IMR-90 (cell line): ENCODE data around the gene GABPB2. TPM values are rescaled to one million over a fixed set of nuclear protein-coding genes. Genes with fewer than 3 reads are reported as not detected.

Experiments used
- ATAC-seq: fragments of 200-7000 bp; cut with Tn5 transposase; 2 replicates; pipeline ENCODE4 v1.9.1; 2020; ENCODE audit warnings: low read depth, mild to moderate bottlenecking, moderate library complexity
- BruUV-seq: library from RNA; stranded (reverse); fragments of 400-500 nt; replicated peaks from 2 replicates; lab custom pipeline; 2021; lab: Mats Ljungman, UMichigan
- CTCF ChIA-PET: fragments of 300-600 bp; formaldehyde crosslinking; extraction: SDS; loops from one replicate; lab custom pipeline; 2021; ENCODE audit warnings: antibody characterized with exemption; lab: Yijun Ruan, JAX
- POLR2A ChIA-PET: fragments of 300-600 bp; sonication (Branson Sonifier 250); formaldehyde crosslinking; loops from one replicate; lab custom pipeline; 2022; ENCODE audit warnings: antibody characterized with exemption; ENCODE audit not compliant: unreplicated experiment; lab: Charles Lee
- DNase-seq: peaks from one replicate; pipeline ENCODE4 v3.0.0; 2013
- H2AFZ ChIP-seq: replicated peaks from 2 replicates; pipeline ENCODE3; 2013; ENCODE audit warnings: low read length, mild to moderate bottlenecking; ENCODE audit not compliant: poor library complexity
- H2AK5ac ChIP-seq: 2 replicates; pipeline ENCODE4 v1.6.1; 2013; ENCODE audit warnings: low read depth, low read length, inconsistent platforms
- H2AK9ac ChIP-seq: replicated peaks from 2 replicates; pipeline ENCODE3; 2013; ENCODE audit warnings: mild to moderate bottlenecking, low read depth, low read length, moderate library complexity; ENCODE audit not compliant: poor library complexity
- H2BK120ac ChIP-seq: 2 replicates; pipeline ENCODE4 v1.6.1; 2013; ENCODE audit warnings: low read depth, low read length, inconsistent platforms
- H2BK15ac ChIP-seq: 3 replicates; pipeline ENCODE4 v1.6.1; 2013; ENCODE audit warnings: low read depth, low read length, inconsistent platforms
- H2BK20ac ChIP-seq: 2 replicates; pipeline ENCODE4 v1.6.1; 2013; ENCODE audit warnings: low read depth, mild to moderate bottlenecking, inconsistent platforms, low read length, moderate library complexity
- H2BK5ac ChIP-seq: 2 replicates; pipeline ENCODE4 v1.6.1; 2013; ENCODE audit warnings: mild to moderate bottlenecking, low read depth, low read length, inconsistent platforms; ENCODE audit not compliant: poor library complexity, severe bottlenecking
- H3K14ac ChIP-seq: replicated peaks from 2 replicates; pipeline ENCODE4 v1.6.1; 2013; ENCODE audit warnings: low read depth, low read length, inconsistent platforms
- H3K18ac ChIP-seq: 2 replicates; pipeline ENCODE4 v1.6.1; 2013; ENCODE audit warnings: low read depth, low read length, control low read depth
- H3K23ac ChIP-seq: 2 replicates; pipeline ENCODE4 v1.6.1; 2013; ENCODE audit warnings: low read depth, low read length, inconsistent platforms
- H3K27ac ChIP-seq: 2 replicates; pipeline ENCODE4 v1.5.1; 2013; ENCODE audit warnings: mild to moderate bottlenecking, control low read depth, low read length; ENCODE audit not compliant: insufficient read depth
- H3K27me3 ChIP-seq: 2 replicates; pipeline ENCODE4 v1.6.1; 2013; ENCODE audit warnings: low read length; ENCODE audit not compliant: control insufficient read depth, insufficient read depth
- H3K36me3 ChIP-seq: 2 replicates; pipeline ENCODE4 v1.6.1; 2013; ENCODE audit warnings: low read length, mixed read lengths; ENCODE audit not compliant: control insufficient read depth, insufficient read depth
- H3K4ac ChIP-seq: 2 replicates; pipeline ENCODE4 v1.6.1; 2013; ENCODE audit warnings: low read depth, low read length, inconsistent platforms
- H3K4me1 ChIP-seq: 2 replicates; pipeline ENCODE4 v1.6.1; 2013; ENCODE audit warnings: low read length, mixed read lengths; ENCODE audit not compliant: control insufficient read depth, insufficient read depth
- H3K4me2 ChIP-seq: 2 replicates; pipeline ENCODE4 v1.6.1; 2013; ENCODE audit warnings: low read depth, mild to moderate bottlenecking, control low read depth, low read length, moderate library complexity
- H3K4me3 ChIP-seq: 2 replicates; pipeline ENCODE4 v1.5.1; 2013; ENCODE audit warnings: low read depth, mild to moderate bottlenecking, control low read depth, low read length, moderate library complexity; ENCODE audit not compliant: insufficient read depth
- H3K56ac ChIP-seq: 2 replicates; pipeline ENCODE4 v1.6.1; 2013; ENCODE audit warnings: low read length, inconsistent platforms; ENCODE audit not compliant: insufficient read depth; ENCODE audit errors: extremely low read depth
- H3K79me1 ChIP-seq, 2 experiments: 2 replicates each; pipeline ENCODE4 v1.6.1; 2013; ENCODE audit warnings: low read length in 2 of 2, inconsistent platforms in 1 of 2, low read depth in 1 of 2
- H3K9ac ChIP-seq: 2 replicates; pipeline ENCODE4 v1.6.1; 2013; ENCODE audit warnings: low read depth, low read length, control low read depth
- H3K9me1 ChIP-seq: 2 replicates; pipeline ENCODE4 v1.6.1; 2013; ENCODE audit warnings: low read length, inconsistent platforms; ENCODE audit not compliant: insufficient read depth
- H3K9me3 ChIP-seq: 2 replicates; pipeline ENCODE4 v1.6.1; 2013; ENCODE audit warnings: low read length; ENCODE audit not compliant: control insufficient read depth, insufficient read depth
- H4K20me1 ChIP-seq: 2 replicates; pipeline ENCODE4 v1.6.1; 2013; ENCODE audit warnings: low read length, inconsistent platforms; ENCODE audit not compliant: insufficient read depth
- H4K5ac ChIP-seq: 2 replicates; pipeline ENCODE4 v1.6.1; 2013; ENCODE audit warnings: mild to moderate bottlenecking, low read depth, low read length, control low read depth
- H4K8ac ChIP-seq, 2 experiments: 2 replicates each; pipeline ENCODE4 v1.6.1; 2013; ENCODE audit warnings: low read depth in 2 of 2, low read length in 2 of 2, control low read depth in 1 of 2, inconsistent platforms in 1 of 2
- H4K91ac ChIP-seq: 2 replicates; pipeline ENCODE4 v1.6.1; 2013; ENCODE audit warnings: low read depth, low read length, inconsistent platforms; ENCODE audit not compliant: insufficient read depth
- BHLHE40 ChIP-seq: fragments of 150-350 bp; IDR thresholded peaks from 2 replicates; pipeline ENCODE4 v1.6.1; 2016; ENCODE audit warnings: mild to moderate bottlenecking, low read depth, low read length
- CEBPB ChIP-seq: IDR thresholded peaks from 2 replicates; pipeline ENCODE4 v1.6.1; 2012; ENCODE audit warnings: low read depth, low read length, improper control_type of control experiment
- CHD1 ChIP-seq: IDR thresholded peaks from 2 replicates; pipeline ENCODE4 v1.6.1; 2012; ENCODE audit warnings: low read depth, low read length, improper control_type of control experiment
- FOS ChIP-seq: fragments of 150-350 bp; IDR thresholded peaks from 2 replicates; pipeline ENCODE4 v1.6.1; 2016; ENCODE audit warnings: low read depth, low read length
- MAFK ChIP-seq: IDR thresholded peaks from 2 replicates; pipeline ENCODE4 v1.6.1; 2012; ENCODE audit warnings: low read depth, low read length, improper control_type of control experiment
- MAZ ChIP-seq: IDR thresholded peaks from 2 replicates; pipeline ENCODE4 v1.6.1; 2012; ENCODE audit warnings: low read depth, mild to moderate bottlenecking, low read length, improper control_type of control experiment, moderate library complexity, borderline replicate concordance
- MXI1 ChIP-seq: IDR thresholded peaks from 2 replicates; pipeline ENCODE4 v1.6.1; 2012; ENCODE audit warnings: low read depth, mild to moderate bottlenecking, low read length, moderate library complexity, borderline replicate concordance
- NFE2L2 ChIP-seq: fragments of 150-350 bp; IDR thresholded peaks from 2 replicates; pipeline ENCODE4 v1.6.1; 2016; ENCODE audit warnings: low read depth, mild to moderate bottlenecking, low read length
- POLR2A ChIP-seq: IDR thresholded peaks from 2 replicates; pipeline ENCODE4 v1.6.1; 2012; ENCODE audit warnings: mild to moderate bottlenecking, low read depth, low read length
- RAD21 ChIP-seq: IDR thresholded peaks from 2 replicates; pipeline ENCODE4 v1.6.1; 2012; ENCODE audit warnings: low read length, improper control_type of control experiment
- RCOR1 ChIP-seq: IDR thresholded peaks from 2 replicates; pipeline ENCODE4 v1.6.1; 2012; ENCODE audit warnings: mild to moderate bottlenecking, low read length, improper control_type of control experiment; ENCODE audit not compliant: insufficient replicate concordance
- RFX5 ChIP-seq: IDR thresholded peaks from 2 replicates; pipeline ENCODE4 v1.8.0; 2012; ENCODE audit warnings: low read depth, mild to moderate bottlenecking, low read length, moderate library complexity
- SMC3 ChIP-seq: fragments of 150-350 bp; IDR thresholded peaks from 2 replicates; pipeline ENCODE4 v1.6.1; 2016; ENCODE audit warnings: low read depth, mild to moderate bottlenecking, antibody characterized with exemption, low read length, moderate library complexity
- WGBS, 2 experiments: methylation state at CpG; one replicate each; pipeline versions ENCODE4 v1.1.5 to v1.1.7; 2013; ENCODE audit warnings: missing lambda C conversion rate in 2 of 2; ENCODE audit not compliant: insufficient read length in 1 of 2; ENCODE audit errors: extremely low coverage in 2 of 2; 5-methylcytosine and 5-hydroxymethylcytosine counted together
- dilution Hi-C: fragments of 300-500 bp; cut with HindIII; formaldehyde crosslinking; loops from one replicate; pipeline ENCODE4 v1.14.3; 2018; ENCODE audit warnings: low sequenced_read_pairs; ENCODE audit not compliant: unreplicated experiment
- in situ Hi-C: fragments of 300-500 bp; cut with MboI; formaldehyde crosslinking; loops from 3 replicates; pipeline ENCODE4 v1.14.3; 2019; ENCODE audit warnings: low sequenced_read_pairs, inconsistent platforms, mixed read lengths
- intact Hi-C: fragments of 100-400 bp; cut with micrococcal nuclease; formaldehyde crosslinking; loops from 2 replicates; pipeline ENCODE4 v1.10.0; 2022
- polyA plus RNA-seq, 3 experiments: library from polyadenylated mRNA; depleted of rRNA; stranded (reverse); fragments of >200 nt; gene quantifications; 2 replicates each; pipeline ENCODE4 v1.2.3, GENCODE V29; 2012; ENCODE audit warnings: low replicate concordance in 1 of 3
- total RNA-seq: library from RNA; depleted of rRNA; stranded (reverse); fragments of >200 nt; gene quantifications from 2 replicates; pipeline ENCODE4 v1.2.3, GENCODE V29; 2012
- TF ChIP-seq, protein P1 (sequence below): fragments of 150-350 bp; IDR thresholded peaks from 2 replicates; pipeline ENCODE4 v1.6.1; 2016; ENCODE audit warnings: low read depth, mild to moderate bottlenecking, low read length, moderate library complexity, borderline replicate concordance
- TF ChIP-seq, protein P2 (sequence below): conservative IDR thresholded peaks from 2 replicates; pipeline ENCODE4 v1.5.1; 2012; ENCODE audit warnings: mild to moderate bottlenecking, low read depth, low read length, improper control_type of control experiment
- TF ChIP-seq, protein P3 (sequence below): fragments of 150-350 bp; IDR thresholded peaks from 2 replicates; pipeline ENCODE4 v1.6.1; 2017; ENCODE audit warnings: mild to moderate bottlenecking, antibody characterized with exemption, low read length, low read depth

Gene GABPB2
- total and polyA plus RNA-seq, 2 of the 4 experiments (the other 2 are of a cell fraction): 7.5 to 12.9 TPM

DNA sequence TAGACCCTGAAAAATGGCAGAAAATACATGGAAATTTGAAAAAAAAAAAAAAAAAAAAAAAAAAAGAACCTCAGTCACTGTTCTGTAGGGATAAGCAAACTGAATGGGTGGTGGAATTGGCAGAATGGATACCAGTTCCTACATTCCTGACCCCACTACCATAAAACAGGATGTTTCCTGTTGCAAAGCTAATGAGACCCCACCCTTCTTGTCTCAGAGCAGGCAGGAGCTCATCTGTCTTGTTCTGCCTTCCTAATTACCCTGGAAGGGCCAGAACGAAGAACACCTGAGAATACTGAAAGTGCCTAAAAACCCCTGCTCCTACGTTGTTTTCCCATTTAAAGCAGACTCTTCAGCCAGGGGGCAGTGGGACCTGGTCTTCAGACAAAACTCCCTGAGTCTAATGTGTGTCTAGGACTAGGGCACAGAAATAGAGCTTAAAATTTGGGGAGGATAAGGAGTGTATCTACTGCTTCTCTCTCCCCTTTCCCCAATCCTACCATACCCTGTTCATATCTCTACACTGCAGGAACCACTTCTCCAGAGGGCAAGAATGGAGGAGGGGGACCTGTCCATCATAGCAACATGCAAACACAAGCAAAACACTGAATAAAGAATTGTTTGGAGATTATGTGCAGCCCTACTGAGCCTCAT, 19.1 kb upstream of the GABPB2 start:
- Histone ChIP-seq H3K9me1 (peaks cover 18% of the 10 kb centered on the region), H3K27ac (no peak overlapping the region), H3K4me3 (no peak overlapping the region), H3K4me1 (peaks cover 9% of the 10 kb centered on the region), H3K79me1 (peaks cover 29 to 76% of the 10 kb centered on the region in 2 experiments), H4K91ac (no peak overlapping the region), H3K4me2 (no peak overlapping the region), H2AFZ (no peak overlapping the region), H3K14ac (no peak overlapping the region), H3K9me3 (no peaks in the 10 kb centered on the region), H4K5ac (no peak overlapping the region), H2BK20ac (no peak overlapping the region), H3K56ac (no peak overlapping the region), H4K8ac (no peak overlapping the region), H2BK15ac (no peak overlapping the region), H2BK120ac (no peak overlapping the region), H2AK5ac (no peak overlapping the region), H3K4ac (no peak overlapping the region), H2BK5ac (no peak overlapping the region), H2AK9ac (no peak overlapping the region), H3K9ac (no peak overlapping the region), H3K36me3 (peaks cover 46% of the 10 kb centered on the region), H4K20me1 (peaks cover 30% of the 10 kb centered on the region), H3K27me3 (no peaks in the 10 kb centered on the region), H3K23ac (no peak overlapping the region), H3K18ac (no peak overlapping the region)
- DNase-seq (no peak), ATAC-seq (no peak)
- TF ChIP-seq CHD1: no peak
- no peak for TF ChIP-seq RFX5
- no peak for TF ChIP-seq MXI1
- TF ChIP-seq SMC3: no peak
- no peak for TF ChIP-seq NFE2L2
- TF ChIP-seq MAFK: no peak
- TF ChIP-seq RCOR1: no peak
- TF ChIP-seq, protein P1, sequence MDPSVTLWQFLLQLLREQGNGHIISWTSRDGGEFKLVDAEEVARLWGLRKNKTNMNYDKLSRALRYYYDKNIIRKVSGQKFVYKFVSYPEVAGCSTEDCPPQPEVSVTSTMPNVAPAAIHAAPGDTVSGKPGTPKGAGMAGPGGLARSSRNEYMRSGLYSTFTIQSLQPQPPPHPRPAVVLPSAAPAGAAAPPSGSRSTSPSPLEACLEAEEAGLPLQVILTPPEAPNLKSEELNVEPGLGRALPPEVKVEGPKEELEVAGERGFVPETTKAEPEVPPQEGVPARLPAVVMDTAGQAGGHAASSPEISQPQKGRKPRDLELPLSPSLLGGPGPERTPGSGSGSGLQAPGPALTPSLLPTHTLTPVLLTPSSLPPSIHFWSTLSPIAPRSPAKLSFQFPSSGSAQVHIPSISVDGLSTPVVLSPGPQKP: no peak
- no peak for TF ChIP-seq CEBPB
- no peak for TF ChIP-seq MAZ
- TF ChIP-seq POLR2A: no peak; the same call in 1 of the 2 replicates
- TF ChIP-seq, protein P2, sequence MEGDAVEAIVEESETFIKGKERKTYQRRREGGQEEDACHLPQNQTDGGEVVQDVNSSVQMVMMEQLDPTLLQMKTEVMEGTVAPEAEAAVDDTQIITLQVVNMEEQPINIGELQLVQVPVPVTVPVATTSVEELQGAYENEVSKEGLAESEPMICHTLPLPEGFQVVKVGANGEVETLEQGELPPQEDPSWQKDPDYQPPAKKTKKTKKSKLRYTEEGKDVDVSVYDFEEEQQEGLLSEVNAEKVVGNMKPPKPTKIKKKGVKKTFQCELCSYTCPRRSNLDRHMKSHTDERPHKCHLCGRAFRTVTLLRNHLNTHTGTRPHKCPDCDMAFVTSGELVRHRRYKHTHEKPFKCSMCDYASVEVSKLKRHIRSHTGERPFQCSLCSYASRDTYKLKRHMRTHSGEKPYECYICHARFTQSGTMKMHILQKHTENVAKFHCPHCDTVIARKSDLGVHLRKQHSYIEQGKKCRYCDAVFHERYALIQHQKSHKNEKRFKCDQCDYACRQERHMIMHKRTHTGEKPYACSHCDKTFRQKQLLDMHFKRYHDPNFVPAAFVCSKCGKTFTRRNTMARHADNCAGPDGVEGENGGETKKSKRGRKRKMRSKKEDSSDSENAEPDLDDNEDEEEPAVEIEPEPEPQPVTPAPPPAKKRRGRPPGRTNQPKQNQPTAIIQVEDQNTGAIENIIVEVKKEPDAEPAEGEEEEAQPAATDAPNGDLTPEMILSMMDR: no peak
- no peak for TF ChIP-seq RAD21
- TF ChIP-seq, protein P3, sequence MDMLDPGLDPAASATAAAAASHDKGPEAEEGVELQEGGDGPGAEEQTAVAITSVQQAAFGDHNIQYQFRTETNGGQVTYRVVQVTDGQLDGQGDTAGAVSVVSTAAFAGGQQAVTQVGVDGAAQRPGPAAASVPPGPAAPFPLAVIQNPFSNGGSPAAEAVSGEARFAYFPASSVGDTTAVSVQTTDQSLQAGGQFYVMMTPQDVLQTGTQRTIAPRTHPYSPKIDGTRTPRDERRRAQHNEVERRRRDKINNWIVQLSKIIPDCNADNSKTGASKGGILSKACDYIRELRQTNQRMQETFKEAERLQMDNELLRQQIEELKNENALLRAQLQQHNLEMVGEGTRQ: no peak
- no peak for TF ChIP-seq FOS
- no peak for TF ChIP-seq BHLHE40
- dilution Hi-C loops (no loop called here), in situ Hi-C loops (no loop called here), intact Hi-C loops (no loop called here)
- BruUV-seq: no TSS peak
- 100% methylated on average over 1 of the region's 2 CpGs; no CpG with 5 or more reads in 1 of the 2 experiments for WGBS, 2 experiments
- ChIA-PET POLR2A (interaction anchor here (1.2 kb wide), 1 partner anchor 11 kb away, joined by 3 read pairs; no protein-coding TSS in a partner anchor), CTCF (interaction anchor here (1.0 kb wide), 1 partner anchor 8 kb away, joined by 3 read pairs; the partner anchor contains the start of gene CDC42SE1)
